Epithelial cell of alveolus of lung (primary cell): ENCODE results near the gene CNTN2. TPM values are rescaled to one million over a fixed set of nuclear protein-coding genes. Genes with fewer than 3 reads are reported as not detected.

Experiments used
- total RNA-seq: library from RNA; depleted of rRNA; stranded (reverse); fragments of >200 nt; gene quantifications from 2 replicates; pipeline ENCODE4 v1.2.1, GENCODE V29; 2015

CNTN2 gene, protein sequence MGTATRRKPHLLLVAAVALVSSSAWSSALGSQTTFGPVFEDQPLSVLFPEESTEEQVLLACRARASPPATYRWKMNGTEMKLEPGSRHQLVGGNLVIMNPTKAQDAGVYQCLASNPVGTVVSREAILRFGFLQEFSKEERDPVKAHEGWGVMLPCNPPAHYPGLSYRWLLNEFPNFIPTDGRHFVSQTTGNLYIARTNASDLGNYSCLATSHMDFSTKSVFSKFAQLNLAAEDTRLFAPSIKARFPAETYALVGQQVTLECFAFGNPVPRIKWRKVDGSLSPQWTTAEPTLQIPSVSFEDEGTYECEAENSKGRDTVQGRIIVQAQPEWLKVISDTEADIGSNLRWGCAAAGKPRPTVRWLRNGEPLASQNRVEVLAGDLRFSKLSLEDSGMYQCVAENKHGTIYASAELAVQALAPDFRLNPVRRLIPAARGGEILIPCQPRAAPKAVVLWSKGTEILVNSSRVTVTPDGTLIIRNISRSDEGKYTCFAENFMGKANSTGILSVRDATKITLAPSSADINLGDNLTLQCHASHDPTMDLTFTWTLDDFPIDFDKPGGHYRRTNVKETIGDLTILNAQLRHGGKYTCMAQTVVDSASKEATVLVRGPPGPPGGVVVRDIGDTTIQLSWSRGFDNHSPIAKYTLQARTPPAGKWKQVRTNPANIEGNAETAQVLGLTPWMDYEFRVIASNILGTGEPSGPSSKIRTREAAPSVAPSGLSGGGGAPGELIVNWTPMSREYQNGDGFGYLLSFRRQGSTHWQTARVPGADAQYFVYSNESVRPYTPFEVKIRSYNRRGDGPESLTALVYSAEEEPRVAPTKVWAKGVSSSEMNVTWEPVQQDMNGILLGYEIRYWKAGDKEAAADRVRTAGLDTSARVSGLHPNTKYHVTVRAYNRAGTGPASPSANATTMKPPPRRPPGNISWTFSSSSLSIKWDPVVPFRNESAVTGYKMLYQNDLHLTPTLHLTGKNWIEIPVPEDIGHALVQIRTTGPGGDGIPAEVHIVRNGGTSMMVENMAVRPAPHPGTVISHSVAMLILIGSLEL
- not detected in 2 replicates for total RNA-seq

DNA sequence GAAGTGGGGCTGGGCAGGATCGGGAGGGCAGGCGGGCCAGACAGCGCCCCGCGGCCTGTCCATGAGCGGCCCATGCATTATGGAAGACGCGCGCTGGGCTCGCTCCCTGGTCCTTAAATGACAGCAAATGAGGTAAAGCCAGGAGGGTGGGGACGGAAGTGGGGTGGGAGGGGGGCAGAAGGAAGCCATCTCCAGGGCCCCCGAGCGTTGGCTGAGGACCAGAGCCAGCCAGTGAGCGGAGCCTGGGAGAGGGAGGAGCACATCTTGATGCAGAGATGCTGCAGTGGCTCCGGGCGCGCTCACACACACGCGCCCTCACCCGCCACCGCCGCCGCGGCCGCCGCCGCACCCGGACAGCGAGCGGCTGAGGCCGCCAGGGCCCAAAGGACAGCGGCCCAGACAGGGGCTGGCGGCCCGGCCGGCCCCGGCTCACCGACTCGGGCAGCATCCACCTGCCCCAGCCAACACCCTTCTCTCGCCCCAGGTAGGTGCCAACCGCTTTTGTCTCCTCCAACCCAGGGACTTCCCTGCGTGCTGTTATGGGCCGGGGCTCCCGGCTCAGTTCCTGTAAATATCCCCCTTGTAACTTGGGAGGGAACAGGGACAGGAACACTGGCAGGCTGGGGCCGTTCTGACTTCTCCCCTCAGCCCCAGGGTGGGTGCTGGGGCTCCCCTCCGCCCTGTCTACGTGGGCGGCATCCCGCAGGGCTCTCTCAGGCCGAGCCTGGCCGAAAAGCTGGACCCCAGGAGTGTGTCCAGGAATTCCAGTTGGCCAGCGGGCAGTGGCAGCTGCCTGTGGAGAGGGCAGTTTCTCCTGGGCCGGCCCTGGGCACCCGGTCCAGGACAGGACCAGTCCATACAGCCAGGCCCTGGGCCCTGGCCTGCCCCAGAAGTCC is at the start of gene CNTN2:
Gene CNTN2, plus strand, starts transcription at position 302 of the 896 bp plus-strand sequence. CDS start 9,974 bp downstream, outside the sequence.

DNA sequence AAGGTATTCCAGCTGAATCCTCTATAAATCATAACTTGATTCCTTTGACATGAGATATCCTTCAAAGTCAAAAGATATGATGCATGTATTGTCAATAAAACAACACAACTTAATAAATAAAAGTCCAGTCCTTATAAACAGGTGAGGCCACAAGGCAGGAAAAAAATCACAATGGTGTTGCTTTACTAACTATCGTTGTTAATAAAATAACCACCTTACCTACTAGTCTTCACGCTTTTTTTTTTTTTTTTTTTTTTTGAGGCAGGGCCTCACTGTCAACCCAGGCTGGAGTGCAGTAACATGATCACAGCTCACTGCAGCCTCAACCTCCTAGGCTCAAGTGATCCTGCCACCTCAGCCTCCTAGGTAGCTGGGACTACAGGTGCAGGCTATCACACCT is 41.3 kb downstream of the CNTN2 start, which contains the start of gene TMEM81:
Gene TMEM81, minus strand, starts transcription at position 101 of the 400 bp plus-strand sequence. CDS start 140 bp downstream, outside the sequence.

DNA sequence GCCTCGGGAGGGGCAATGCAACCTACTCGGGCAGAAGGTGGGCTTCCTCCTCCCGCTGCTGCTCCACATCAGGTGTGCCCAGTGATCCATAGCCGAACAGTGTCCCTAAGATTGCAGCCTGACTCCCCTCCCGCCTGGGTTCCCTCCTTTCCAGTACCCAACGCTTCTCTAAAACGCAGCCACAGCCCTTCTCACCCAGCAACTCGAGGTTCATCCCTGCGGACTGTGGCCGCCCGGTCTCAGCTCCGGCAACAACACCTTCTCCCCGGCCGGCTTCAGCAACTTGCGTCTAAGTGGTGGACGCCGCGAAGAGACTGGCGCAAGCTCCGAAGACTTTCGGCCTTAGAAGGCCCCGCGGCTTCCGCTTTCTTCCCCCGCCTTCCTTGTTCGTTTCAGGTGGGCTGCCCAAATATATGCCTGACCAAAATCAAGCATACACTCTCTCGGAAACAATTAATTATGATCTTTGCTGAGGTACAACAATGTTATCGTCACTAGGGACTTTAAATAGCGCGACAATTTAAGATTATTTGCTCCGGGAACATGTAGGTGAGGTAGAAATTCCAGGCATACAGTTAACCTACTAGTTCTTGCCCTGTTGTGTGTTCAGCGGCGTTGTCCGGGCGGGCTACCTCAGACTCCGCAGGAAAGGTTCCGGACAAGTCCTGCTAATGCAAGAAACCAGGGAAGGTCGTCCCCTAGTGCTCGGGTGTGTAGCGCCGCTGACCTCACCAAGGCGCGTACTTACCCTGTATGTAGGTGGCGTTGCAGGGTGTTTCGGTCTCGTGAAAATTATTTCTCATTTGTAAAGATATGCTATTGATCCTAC is 78.9 kb downstream of the CNTN2 start, which contains the start of gene RBBP5:
Gene RBBP5, minus strand, starts transcription at position 319 of the 829 bp plus-strand sequence. Its CDS starts 105 bp downstream, at position 214.

Other genes with a start within 250 kb of the CNTN2 start
- 0.56 and 1.2 TPM in 2 replicates for gene NFASC, start 172.3 kb upstream of the CNTN2 start, total RNA-seq
- 1.3 and 3.6 TPM in 2 replicates for gene TMEM81, start 41.2 kb downstream of the CNTN2 start, total RNA-seq
- gene RBBP5, start 78.8 kb downstream of the CNTN2 start, total RNA-seq = 13.2 and 13.8 TPM in 2 replicates
- gene DSTYK, start 168.5 kb downstream of the CNTN2 start, total RNA-seq = 7.4 and 14.4 TPM in 2 replicates
- gene TMCC2, start 184.7 kb downstream of the CNTN2 start, total RNA-seq = 3.0 and 3.6 TPM in 2 replicates